HepG2 (cell line): ENCODE data around the gene CDC37L1. TPM values are rescaled to one million over a fixed set of nuclear protein-coding genes. Genes with fewer than 3 reads are reported as not detected.

Experiments
- BRD4 ChIP-seq: sonication (generic); formaldehyde crosslinking; IDR thresholded peaks from 2 replicates; pipeline ENCODE4 v1.4.0; 2020; ENCODE audit warnings: missing genetic modification reagents
- GABPB1 ChIP-seq: IDR thresholded peaks from 2 replicates; pipeline ENCODE4 v1.6.1; 2016; ENCODE audit warnings: mild to moderate bottlenecking, missing genetic modification reagents, moderate library complexity, missing compliant biosample characterization
- GRHL1 ChIP-seq: sonication (generic); formaldehyde crosslinking; conservative IDR thresholded peaks from 2 replicates; pipeline ENCODE4 v1.8.0; 2022; ENCODE audit warnings: missing genetic modification reagents
- KAT7 ChIP-seq: IDR thresholded peaks from 2 replicates; pipeline ENCODE4 v1.6.1; 2018; ENCODE audit warnings: borderline replicate concordance, missing compliant biosample characterization
- PPARG ChIP-seq: conservative IDR thresholded peaks from 2 replicates; pipeline ENCODE4 v1.6.1; 2016; ENCODE audit warnings: missing biosample characterization, missing genetic modification reagents
- REST ChIP-seq, 2 experiments: IDR thresholded peaks; 2 replicates each; pipeline ENCODE4 v1.6.1; 2011 to 2012; ENCODE audit warnings: low read length in 2 of 2, borderline replicate concordance in 1 of 2, low read depth in 1 of 2, mild to moderate bottlenecking in 1 of 2, moderate library complexity in 1 of 2
- RORA ChIP-seq: sonication (generic); formaldehyde crosslinking; IDR thresholded peaks from 2 replicates; pipeline ENCODE4 v1.5.0; 2020; ENCODE audit warnings: mild to moderate bottlenecking, missing genetic modification reagents, moderate library complexity
- SALL2 ChIP-seq: sonication (generic); formaldehyde crosslinking; IDR thresholded peaks from 2 replicates; pipeline ENCODE4 v1.8.1; 2023; ENCODE audit warnings: mild to moderate bottlenecking, missing genetic modification reagents, inconsistent platforms
- STAT6 ChIP-seq: sonication (generic); formaldehyde crosslinking; IDR thresholded peaks from 2 replicates; pipeline ENCODE4 v1.4.0; 2020; ENCODE audit warnings: missing genetic modification reagents, mild to moderate bottlenecking, borderline replicate concordance
- TBP ChIP-seq: sonication (generic); formaldehyde crosslinking; IDR thresholded peaks from 2 replicates; pipeline ENCODE4 v1.5.0; 2020; ENCODE audit warnings: missing genetic modification reagents
- THAP7 ChIP-seq: sonication (generic); formaldehyde crosslinking; IDR thresholded peaks from 2 replicates; pipeline ENCODE4 v1.8.1; 2023; ENCODE audit warnings: mild to moderate bottlenecking, missing genetic modification reagents
- ZFP41 ChIP-seq: sonication (generic); formaldehyde crosslinking; IDR thresholded peaks from 2 replicates; pipeline ENCODE4 v1.4.0; 2020; ENCODE audit warnings: mild to moderate bottlenecking, missing genetic modification reagents, borderline replicate concordance
- ZGPAT ChIP-seq: IDR thresholded peaks from 2 replicates; pipeline ENCODE4 v1.6.1; 2016; ENCODE audit warnings: mild to moderate bottlenecking
- ZNF225 ChIP-seq: sonication (generic); formaldehyde crosslinking; IDR thresholded peaks from 2 replicates; pipeline ENCODE4 v1.4.0; 2020; ENCODE audit warnings: mild to moderate bottlenecking, missing genetic modification reagents
- ZNF251 ChIP-seq: sonication (generic); formaldehyde crosslinking; IDR thresholded peaks from 2 replicates; pipeline ENCODE4 v1.9.0; 2021; ENCODE audit warnings: mild to moderate bottlenecking, missing genetic modification reagents
- ZNF543 ChIP-seq: sonication (generic); formaldehyde crosslinking; IDR thresholded peaks from 2 replicates; pipeline ENCODE4 v1.4.0; 2020; ENCODE audit warnings: mild to moderate bottlenecking, missing genetic modification reagents
- ZNF670 ChIP-seq: sonication (generic); formaldehyde crosslinking; IDR thresholded peaks from 2 replicates; pipeline ENCODE4 v1.8.0; 2022; ENCODE audit warnings: mild to moderate bottlenecking, missing genetic modification reagents, borderline replicate concordance
- ZSCAN9 ChIP-seq: IDR thresholded peaks from 2 replicates; pipeline ENCODE4 v1.6.1; 2016; ENCODE audit warnings: borderline replicate concordance
- polyA plus RNA-seq, 8 experiments: library from polyadenylated mRNA; depleted of rRNA in 3 of 8; stranded (reverse) in 7 of 8; unstranded in 1 of 8; fragments of >200 nt; fragmentation: Illumina TruSeq in 4 of 8; extraction: Trizol in 4 of 8; gene quantifications; 2 replicates each; pipeline versions ENCODE4 v1.2.1 to v1.2.3, GENCODE V29; 2011 to 2016; ENCODE audit warnings: low read depth in 4 of 8, missing spikeins in 1 of 8, mixed read lengths in 1 of 8; ENCODE audit not compliant: insufficient read depth in 1 of 8
- total RNA-seq, 5 experiments: library from RNA; depleted of rRNA; stranded (reverse); fragments of >200 nt; fragmentation: Illumina TruSeq; extraction: Trizol; gene quantifications; 2 replicates each; pipeline ENCODE4 v1.2.3, GENCODE V29; 2016; ENCODE audit warnings: low read depth in 1 of 5

Gene CDC37L1
- total and polyA plus RNA-seq, 2 of the 13 experiments (the other 11 are each of a cell fraction or from before 2014, with no cell fraction given): 5.5 to 17.0 TPM

- TF ChIP-seq RORA (CRISPR knock-in tag): no peak
- no peak for TF ChIP-seq ZNF251 (CRISPR knock-in tag)
- no peak; the same call in 1 of the 2 replicates for TF ChIP-seq ZNF543 (CRISPR knock-in tag)
- 0 out of 2 replicates have a peak, but pooled peaks have one; percentile 33 for TF ChIP-seq PPARG (CRISPR knock-in tag)
- peak; percentile 80 for TF ChIP-seq BRD4
- TF ChIP-seq STAT6 (CRISPR knock-in tag): peak; percentile 46; the same call in 1 of the 2 replicates
- no peak for TF ChIP-seq THAP7 (CRISPR knock-in tag)
- TF ChIP-seq ZNF670 (CRISPR knock-in tag): peak; percentile 43; the same call in 1 of the 2 replicates
- TF ChIP-seq ZFP41 (CRISPR knock-in tag): no peak
- TF ChIP-seq TBP: no peak
- TF ChIP-seq SALL2 (CRISPR knock-in tag): peak; percentile 91
- TF ChIP-seq ZGPAT (CRISPR knock-in tag): peak; percentile 93
- TF ChIP-seq ZNF225: no peak; the same call in 1 of the 2 replicates
- peak in 1 of 2 experiments; percentile 31; a peak in 1 of 4 replicates for TF ChIP-seq REST (IDR thresholded peaks at IDR 0.05; ENCODE audit: borderline replicate concordance in 1 of 2, low read depth in 1 of 2, low read length in 2 of 2)
- peak; percentile 99 for TF ChIP-seq GABPB1 (CRISPR knock-in tag)
- TF ChIP-seq KAT7 (CRISPR knock-in tag): peak; percentile 90; the same call in 1 of the 2 replicates
- TF ChIP-seq GRHL1 (CRISPR knock-in tag): no peak
- TF ChIP-seq ZSCAN9: peak; percentile 77
Measured at GRCh38 chr9:4679268-4680172, at the start of gene CDC37L1 (continued).
